ENCODE measurements around the gene HOXC13.

The HOXC13 gene

GRCh38 chr12:53958128-53958527, 19.5 kb downstream of the HOXC13 start:
- Histone ChIP-seq H3K9me3 (replicated peaks in 1 of 2; ENCODE audit: control insufficient read depth in 2 of 2, insufficient read depth in 1 of 2, low read depth in 1 of 2, low read length in 2 of 2) (peaks cover 0 to 14% of the 10 kb centered on the region in 2 donors), H3K4me1 (ENCODE audit: control insufficient read depth in 2 of 2, insufficient read depth in 1 of 2, low read depth in 1 of 2, low read length in 2 of 2) (no peaks in the 10 kb centered on the region), H3K27me3 (ENCODE audit: control insufficient read depth in 3 of 3, insufficient read depth in 3 of 3, low read depth in 1 of 3, low read length in 3 of 3) (peaks cover 74 to 100% (median 97%) of the 10 kb centered on the region in 3 experiments), H3K9ac (ENCODE audit: low read depth, low read length, poor library complexity) (no peak overlapping the region), H4K8ac (ENCODE audit: low read depth, low read length) (no peak overlapping the region), H2BK12ac (ENCODE audit: low read length) (no peak overlapping the region), H2BK15ac (ENCODE audit: low read length) (no peak overlapping the region), H2BK5ac (ENCODE audit: low read length) (no peak overlapping the region), H3K18ac (ENCODE audit: low read length) (no peak overlapping the region), H3K23ac (ENCODE audit: low read depth, low read length, poor library complexity) (no peak overlapping the region), H2AFZ (ENCODE audit: low read length) (no peak overlapping the region), H3K27ac (replicated peaks; ENCODE audit: low read length) (no peak overlapping the region), H3K4ac (ENCODE audit: low read length) (no peak overlapping the region), H2BK120ac (ENCODE audit: low read depth, low read length) (no peak overlapping the region), H3K4me3 (ENCODE audit: low read length in 2 of 2) (peak overlapping the region in 1 of 2 donors; percentile 29), H3K79me1 (ENCODE audit: low read depth, low read length) (no peaks in the 10 kb centered on the region), H3K14ac (ENCODE audit: low read length) (no peak overlapping the region), H2AK5ac (ENCODE audit: low read depth, low read length) (no peak overlapping the region), H3K4me2 (ENCODE audit: insufficient read depth, low read length, poor library complexity, severe bottlenecking) (no peak overlapping the region), H4K91ac (ENCODE audit: low read depth, low read length, poor library complexity) (no peak overlapping the region), H3K36me3 (replicated peaks in 1 of 2; ENCODE audit: control insufficient read depth in 2 of 2, insufficient read depth in 2 of 2, low read length in 2 of 2) (no peaks in the 10 kb centered on the region)
- no peak for DNase-seq (ENCODE audit: low spot score)
- no CpG with 5 or more reads among the region's 3 CpGs for whole genome bisulfite sequencing, 2 donors (ENCODE audit: extremely low coverage in 2 of 2, insufficient read length in 2 of 2, insufficient replicate concordance in 1 of 2)

DNA sequence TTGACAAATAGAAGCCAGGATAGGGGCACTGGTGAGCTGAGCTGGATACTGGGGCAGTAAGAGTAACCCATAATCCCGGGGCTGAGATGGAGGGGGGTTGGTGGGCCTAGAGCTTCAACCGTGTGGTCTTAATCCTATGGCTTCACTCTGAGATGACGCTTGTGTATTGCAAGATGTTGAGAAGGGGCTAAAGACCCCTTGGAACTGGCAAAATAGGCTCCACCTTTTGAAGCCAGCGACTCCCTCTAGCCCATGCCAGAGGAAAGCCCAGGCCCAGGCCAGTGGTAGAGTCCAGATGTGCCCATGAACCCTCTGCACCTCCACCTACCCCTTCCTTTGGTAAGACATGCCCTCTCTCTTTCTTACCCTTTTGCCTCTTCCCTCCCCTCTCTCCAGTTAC, 20.7 kb downstream of the HOXC13 start:
- H2BK120ac ChIP-seq (ENCODE audit: low read depth, low read length), result no peak overlapping the region
- no peak overlapping the region for H4K91ac ChIP-seq (ENCODE audit: low read depth, low read length, poor library complexity)
- H2AFZ ChIP-seq (ENCODE audit: low read length), result no peak overlapping the region
- no peak overlapping the region for H2AK5ac ChIP-seq (ENCODE audit: low read depth, low read length)
- no peak overlapping the region for H3K4me3 ChIP-seq (ENCODE audit: low read length in 2 of 2)
- no peak for DNase-seq (ENCODE audit: low spot score)
- no peak overlapping the region for H3K27ac ChIP-seq (replicated peaks; ENCODE audit: low read length)
- no peaks in the 10 kb centered on the region for H3K79me1 ChIP-seq (ENCODE audit: low read depth, low read length)
- H4K8ac ChIP-seq (ENCODE audit: low read depth, low read length), result no peak overlapping the region
- H3K9ac ChIP-seq (ENCODE audit: low read depth, low read length, poor library complexity), result no peak overlapping the region
- H3K23ac ChIP-seq (ENCODE audit: low read depth, low read length, poor library complexity), result no peak overlapping the region
- H2BK5ac ChIP-seq (ENCODE audit: low read length), result no peak overlapping the region
- H2BK15ac ChIP-seq (ENCODE audit: low read length), result no peak overlapping the region
- H3K36me3 ChIP-seq (replicated peaks in 1 of 2; ENCODE audit: control insufficient read depth in 2 of 2, insufficient read depth in 2 of 2, low read length in 2 of 2), result no peaks in the 10 kb centered on the region
- peaks cover 75 to 100% (median 97%) of the 10 kb centered on the region in 3 experiments for H3K27me3 ChIP-seq (ENCODE audit: control insufficient read depth in 3 of 3, insufficient read depth in 3 of 3, low read depth in 1 of 3, low read length in 3 of 3)
- H3K4me1 ChIP-seq (ENCODE audit: control insufficient read depth in 2 of 2, insufficient read depth in 1 of 2, low read depth in 1 of 2, low read length in 2 of 2), result no peaks in the 10 kb centered on the region
- no peak overlapping the region for H3K14ac ChIP-seq (ENCODE audit: low read length)
- H3K4ac ChIP-seq (ENCODE audit: low read length), result no peak overlapping the region
- H3K4me2 ChIP-seq (ENCODE audit: insufficient read depth, low read length, poor library complexity, severe bottlenecking), result no peak overlapping the region
- H3K9me3 ChIP-seq (replicated peaks in 1 of 2; ENCODE audit: control insufficient read depth in 2 of 2, insufficient read depth in 1 of 2, low read depth in 1 of 2, low read length in 2 of 2), result peaks cover 0 to 15% of the 10 kb centered on the region in 2 donors
- H2BK12ac ChIP-seq (ENCODE audit: low read length), result no peak overlapping the region
- no CpG with 5 or more reads among the region's 4 CpGs for WGBS, 2 donors (ENCODE audit: extremely low coverage in 2 of 2, insufficient read length in 2 of 2, insufficient replicate concordance in 1 of 2)
- no peak overlapping the region for H3K18ac ChIP-seq (ENCODE audit: low read length)

DNA sequence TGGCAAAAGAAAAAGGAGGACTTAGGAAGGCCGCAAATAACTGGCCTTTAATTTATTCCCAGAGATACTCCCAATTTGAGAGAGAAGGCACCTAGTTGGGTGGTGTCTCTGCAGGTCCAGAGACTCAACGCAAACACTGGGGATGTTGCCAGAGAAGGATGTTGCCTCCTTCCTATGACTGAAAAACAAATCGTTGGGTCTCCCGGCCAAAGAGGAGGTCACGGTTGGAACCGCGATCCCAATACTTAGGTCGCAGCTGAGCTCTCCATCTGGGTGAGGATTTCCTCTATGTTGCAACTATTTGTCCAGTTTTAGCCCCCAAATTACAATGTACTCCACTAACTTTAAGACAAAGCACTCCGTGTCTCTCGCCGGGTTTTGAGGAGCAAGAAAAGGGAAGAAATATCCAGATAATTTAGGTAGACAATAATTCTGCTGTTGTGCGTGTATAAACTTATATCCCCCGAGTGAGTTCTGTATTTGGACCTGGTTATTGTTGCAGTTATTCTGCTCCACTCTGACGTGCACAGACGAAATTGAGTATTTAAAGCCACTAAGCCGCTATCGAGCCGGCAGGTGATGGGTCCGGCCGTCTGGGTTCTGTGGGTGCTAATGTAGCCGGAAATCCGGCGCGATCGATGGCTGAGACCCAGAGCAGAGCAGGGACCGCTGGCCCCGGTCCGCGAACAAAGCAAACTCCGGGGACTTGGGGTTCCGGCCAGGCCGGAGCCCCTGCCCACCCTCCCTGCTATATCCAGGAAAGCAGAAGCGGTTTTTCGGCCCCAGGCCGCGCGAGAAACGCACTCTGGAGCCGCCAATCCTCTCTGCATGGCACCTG, 21.8 kb downstream of the HOXC13 start:
- Histone ChIP-seq H3K4me1 (ENCODE audit: control insufficient read depth in 2 of 2, insufficient read depth in 1 of 2, low read depth in 1 of 2, low read length in 2 of 2) (no peaks in the 10 kb centered on the region), H3K9ac (ENCODE audit: low read depth, low read length, poor library complexity) (no peak overlapping the region), H2AK5ac (ENCODE audit: low read depth, low read length) (no peak overlapping the region), H2BK5ac (ENCODE audit: low read length) (no peak overlapping the region), H3K23ac (ENCODE audit: low read depth, low read length, poor library complexity) (peak overlapping the region; percentile 82), H2BK12ac (ENCODE audit: low read length) (no peak overlapping the region), H3K9me3 (replicated peaks in 1 of 2; ENCODE audit: control insufficient read depth in 2 of 2, insufficient read depth in 1 of 2, low read depth in 1 of 2, low read length in 2 of 2) (peaks cover 0 to 15% of the 10 kb centered on the region in 2 donors), H4K91ac (ENCODE audit: low read depth, low read length, poor library complexity) (no peak overlapping the region), H3K18ac (ENCODE audit: low read length) (no peak overlapping the region), H3K36me3 (replicated peaks in 1 of 2; ENCODE audit: control insufficient read depth in 2 of 2, insufficient read depth in 2 of 2, low read length in 2 of 2) (no peaks in the 10 kb centered on the region), H2BK15ac (ENCODE audit: low read length) (no peak overlapping the region), H2AFZ (ENCODE audit: low read length) (peak overlapping the region; percentile 45), H3K14ac (ENCODE audit: low read length) (no peak overlapping the region), H3K4me2 (ENCODE audit: insufficient read depth, low read length, poor library complexity, severe bottlenecking) (no peak overlapping the region), H3K79me1 (ENCODE audit: low read depth, low read length) (no peaks in the 10 kb centered on the region), H3K4me3 (ENCODE audit: low read length in 2 of 2) (no peak overlapping the region), H3K27me3 (ENCODE audit: control insufficient read depth in 3 of 3, insufficient read depth in 3 of 3, low read depth in 1 of 3, low read length in 3 of 3) (peaks cover 67 to 100% (median 97%) of the 10 kb centered on the region in 3 experiments), H3K27ac (replicated peaks; ENCODE audit: low read length) (no peak overlapping the region), H2BK120ac (ENCODE audit: low read depth, low read length) (no peak overlapping the region), H3K4ac (ENCODE audit: low read length) (no peak overlapping the region), H4K8ac (ENCODE audit: low read depth, low read length) (no peak overlapping the region)
- DNase-seq (ENCODE audit: low spot score), result no peak
- no CpG with 5 or more reads among the region's 39 CpGs for WGBS, 2 donors (ENCODE audit: extremely low coverage in 2 of 2, insufficient read length in 2 of 2, insufficient replicate concordance in 1 of 2)

DNA sequence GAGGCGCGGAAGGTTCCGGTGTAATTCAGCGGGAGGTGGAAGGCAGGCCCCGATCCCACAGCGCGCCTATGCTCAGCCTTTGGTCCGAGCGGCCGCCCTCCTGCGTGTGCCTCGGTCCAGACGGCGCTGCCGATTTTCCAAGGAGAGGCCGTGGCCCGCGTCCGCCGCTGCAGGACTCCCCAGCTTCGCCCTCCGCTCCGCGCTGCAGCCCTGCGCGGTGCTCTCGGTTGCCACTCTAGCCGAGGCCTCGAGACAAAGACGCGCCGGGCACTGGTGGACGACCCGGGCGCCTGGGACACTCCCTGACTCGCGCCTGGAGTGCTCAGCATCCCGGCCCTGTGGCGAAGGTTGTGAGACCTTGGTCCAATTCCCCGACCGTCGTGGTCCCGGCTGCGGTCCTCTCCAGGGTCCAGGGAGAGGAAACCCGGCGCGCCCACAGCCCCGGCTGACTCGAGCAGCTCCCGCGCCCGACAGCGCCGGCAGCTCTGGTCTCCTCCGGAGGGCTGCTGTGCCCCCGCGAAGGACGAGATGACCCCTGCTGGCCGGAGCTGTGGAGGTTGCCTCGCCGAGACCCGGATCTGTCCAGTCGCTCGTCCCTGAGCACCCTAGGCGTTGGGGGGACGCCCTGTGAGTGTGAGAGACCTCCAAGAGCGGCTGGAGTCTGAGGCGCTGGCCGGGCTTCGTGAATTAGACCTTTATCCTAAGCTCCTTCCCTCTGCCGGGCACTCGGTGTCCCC, 22.6 kb downstream of the HOXC13 start:
- peak overlapping the region; percentile 32 for H2BK120ac ChIP-seq (ENCODE audit: low read depth, low read length)
- H3K79me1 ChIP-seq (ENCODE audit: low read depth, low read length), result no peaks in the 10 kb centered on the region
- no peak overlapping the region for H2AK5ac ChIP-seq (ENCODE audit: low read depth, low read length)
- no peak overlapping the region for H3K4ac ChIP-seq (ENCODE audit: low read length)
- no peak overlapping the region for H4K91ac ChIP-seq (ENCODE audit: low read depth, low read length, poor library complexity)
- H3K4me1 ChIP-seq (ENCODE audit: control insufficient read depth in 2 of 2, insufficient read depth in 1 of 2, low read depth in 1 of 2, low read length in 2 of 2), result no peaks in the 10 kb centered on the region
- H3K18ac ChIP-seq (ENCODE audit: low read length), result peak overlapping the region; percentile 29
- no peak overlapping the region for H2BK15ac ChIP-seq (ENCODE audit: low read length)
- H2BK12ac ChIP-seq (ENCODE audit: low read length), result no peak overlapping the region
- no peak overlapping the region for H3K4me2 ChIP-seq (ENCODE audit: insufficient read depth, low read length, poor library complexity, severe bottlenecking)
- WGBS, 2 donors (ENCODE audit: extremely low coverage in 2 of 2, insufficient read length in 2 of 2, insufficient replicate concordance in 1 of 2), result no CpG with 5 or more reads among the region's 72 CpGs
- no peak overlapping the region for H3K4me3 ChIP-seq (ENCODE audit: low read length in 2 of 2)
- no peak overlapping the region for H3K9ac ChIP-seq (ENCODE audit: low read depth, low read length, poor library complexity)
- peaks cover 0 to 12% of the 10 kb centered on the region in 2 donors for H3K9me3 ChIP-seq (replicated peaks in 1 of 2; ENCODE audit: control insufficient read depth in 2 of 2, insufficient read depth in 1 of 2, low read depth in 1 of 2, low read length in 2 of 2)
- H3K27me3 ChIP-seq (ENCODE audit: control insufficient read depth in 3 of 3, insufficient read depth in 3 of 3, low read depth in 1 of 3, low read length in 3 of 3), result peaks cover 62 to 100% (median 97%) of the 10 kb centered on the region in 3 experiments
- no peak overlapping the region for H4K8ac ChIP-seq (ENCODE audit: low read depth, low read length)
- no peak overlapping the region for H3K14ac ChIP-seq (ENCODE audit: low read length)
- peak overlapping the region; percentile 45 for H2AFZ ChIP-seq (ENCODE audit: low read length)
- DNase-seq (ENCODE audit: low spot score), result no peak
- no peaks in the 10 kb centered on the region for H3K36me3 ChIP-seq (replicated peaks in 1 of 2; ENCODE audit: control insufficient read depth in 2 of 2, insufficient read depth in 2 of 2, low read length in 2 of 2)
- no peak overlapping the region for H2BK5ac ChIP-seq (ENCODE audit: low read length)
- no peak overlapping the region for H3K27ac ChIP-seq (replicated peaks; ENCODE audit: low read length)
- H3K23ac ChIP-seq (ENCODE audit: low read depth, low read length, poor library complexity), result peak overlapping the region; percentile 82
